ENCODE data around the gene SCUBE3. TPM values are rescaled to one million over a fixed set of nuclear protein-coding genes. Genes with fewer than 3 reads are reported as not detected.

The SCUBE3 gene
- polyA plus RNA-seq, 1 donor from 2014 or later = 7.3 TPM

- Histone ChIP-seq H3K9ac (ENCODE audit: low read length) (peak overlapping the region; percentile 94), H3K9me3 (ENCODE audit: low read length) (no peaks in the 10 kb centered on the region), H3K27me3 (ENCODE audit: insufficient read depth, low read depth, low read length) (no peaks in the 10 kb centered on the region), H3K4me2 (ENCODE audit: low read length) (peak overlapping the region; percentile 91), H3K79me2 (replicated peaks; ENCODE audit: insufficient read depth, low read length) (peaks cover 35% of the 10 kb centered on the region), H4K20me1 (ENCODE audit: insufficient read depth) (no peaks in the 10 kb centered on the region), H3K4me3 (ENCODE audit: low read length) (peak overlapping the region; percentile 80), H3K36me3 (ENCODE audit: insufficient read depth, low read length) (no peaks in the 10 kb centered on the region), H3K9me2 (ENCODE audit: insufficient read depth, low read length) (no peaks in the 10 kb centered on the region), H3K27ac (ENCODE audit: low read length) (peak overlapping the region; percentile 95), H3F3A (ENCODE audit: insufficient read depth, low read length, poor library complexity, severe bottlenecking) (no peaks in the 10 kb centered on the region), H2AFZ (ENCODE audit: low read depth, low read length) (peak overlapping the region; percentile 73)
- TF ChIP-seq REST (IDR thresholded peaks at IDR 0.05; ENCODE audit: borderline replicate concordance) = peak; percentile 62
- TF ChIP-seq RAD21 (conservative IDR thresholded peaks at IDR 0.05) = no peak
- no peak for TF ChIP-seq EZH2 (IDR thresholded peaks at IDR 0.05; ENCODE audit: borderline replicate concordance, insufficient read depth, low read length, poor library complexity, severe bottlenecking)
These were observed 45.1 kb downstream of the SCUBE3 start for GRCh38 chr6:35258858-35259193.

- H4K20me1 ChIP-seq (ENCODE audit: insufficient read depth) = no peaks in the 10 kb centered on the region
- H3K27me3 ChIP-seq (ENCODE audit: insufficient read depth, low read depth, low read length) = no peaks in the 10 kb centered on the region
- H3K9me2 ChIP-seq (ENCODE audit: insufficient read depth, low read length) = no peaks in the 10 kb centered on the region
- H3K9me3 ChIP-seq (ENCODE audit: low read length) = no peaks in the 10 kb centered on the region
- no peaks in the 10 kb centered on the region for H3K36me3 ChIP-seq (ENCODE audit: insufficient read depth, low read length)
- H3K79me2 ChIP-seq (replicated peaks; ENCODE audit: insufficient read depth, low read length) = peaks cover 32% of the 10 kb centered on the region
- peak within 1 kb of the TSS; percentile 80 for H3K4me3 ChIP-seq (ENCODE audit: low read length)
- peak; percentile 17 for TF ChIP-seq RAD21 (conservative IDR thresholded peaks at IDR 0.05)
- no peak for TF ChIP-seq REST (IDR thresholded peaks at IDR 0.05; ENCODE audit: borderline replicate concordance)
- TF ChIP-seq TAF1 (IDR thresholded peaks at IDR 0.05; ENCODE audit: low read depth) = peak; percentile 63
- no peak for TF ChIP-seq EZH2 (IDR thresholded peaks at IDR 0.05; ENCODE audit: borderline replicate concordance, insufficient read depth, low read length, poor library complexity, severe bottlenecking)
- TF ChIP-seq POLR2AphosphoS5 (IDR thresholded peaks at IDR 0.05) = peak; percentile 85
- peak; percentile 62 for TF ChIP-seq CTCF (IDR thresholded peaks at IDR 0.05; ENCODE audit: poor library complexity, severe bottlenecking)
- TF ChIP-seq SMC3 (conservative IDR thresholded peaks at IDR 0.05; ENCODE audit: poor library complexity) = no peak
- TF ChIP-seq MXI1 (conservative IDR thresholded peaks at IDR 0.05; ENCODE audit: poor library complexity, severe bottlenecking) = peak; percentile 85
- TF ChIP-seq EP300 (conservative IDR thresholded peaks at IDR 0.05; ENCODE audit: poor library complexity, severe bottlenecking) = peak; percentile 85
- peak within 1 kb of the TSS; percentile 94 for H3K9ac ChIP-seq (ENCODE audit: low read length)
- H2AFZ ChIP-seq (ENCODE audit: low read depth, low read length) = peak within 1 kb of the TSS; percentile 73
- peak within 1 kb of the TSS; percentile 95 for H3K4me2 ChIP-seq (ENCODE audit: low read length)
- no peaks in the 10 kb centered on the region for H3F3A ChIP-seq (ENCODE audit: insufficient read depth, low read length, poor library complexity, severe bottlenecking)
- H3K27ac ChIP-seq (ENCODE audit: low read length) = peak within 1 kb of the TSS; percentile 95
These were observed 45.6 kb downstream of the SCUBE3 start, which contains the start of gene ZNF76 for GRCh38 chr6:35259194-35259947. Gene ZNF76, plus strand, starts transcription at chr6:35259735. Its CDS starts 21,417 bp downstream, at chr6:35281152.
